ENCODE data around the gene SOCS2.

SOCS2 gene

GRCh38 chr12:93568091-93568490 lies 4.4 kb upstream of the SOCS2 start:
- DNase-seq: no peak

GRCh38 chr12:93569301-93569655 lies 3.2 kb upstream of the SOCS2 start:
- no peak for DNase-seq

- peak; percentile 68 to 83 for DNase-seq
Measured at GRCh38 chr12:93569656-93570551, 2.6 kb upstream of the SOCS2 start.

- DNase-seq: peak; percentile 75 to 87
Measured at GRCh38 chr12:93570552-93571364, 1.7 kb upstream of the SOCS2 start.

GRCh38 chr12:93571365-93571924 lies 1.0 kb upstream of the SOCS2 start:
- DNase-seq: peak; percentile 66 to 72

GRCh38 chr12:93572712-93573551 lies 457 bp downstream of the SOCS2 start:
- no peak for DNase-seq

- DNase-seq: peak in 1 of 2 experiments; percentile 13
Measured at GRCh38 chr12:93573552-93574223, 1.2 kb downstream of the SOCS2 start.

GRCh38 chr12:93577222-93577621 lies 4.7 kb downstream of the SOCS2 start:
- DNase-seq: no peak

- DNase-seq: no peak
Measured at GRCh38 chr12:93578221-93578620, 5.7 kb downstream of the SOCS2 start.

- DNase-seq: no peak
Measured at GRCh38 chr12:93580682-93581081, 8.2 kb downstream of the SOCS2 start.

GRCh38 chr12:93581370-93581769 lies 8.9 kb downstream of the SOCS2 start:
- no peak for DNase-seq

GRCh38 chr12:93582351-93582750 lies 9.9 kb downstream of the SOCS2 start:
- no peak for DNase-seq

GRCh38 chr12:93583627-93584392 lies 11.3 kb downstream of the SOCS2 start:
- no peak for DNase-seq

- no peak for DNase-seq
Measured at GRCh38 chr12:93585247-93585646, 12.8 kb downstream of the SOCS2 start.

GRCh38 chr12:93587611-93588010 lies 15.1 kb downstream of the SOCS2 start:
- no peak for DNase-seq

GRCh38 chr12:93589081-93589480 lies 16.6 kb downstream of the SOCS2 start:
- DNase-seq: peak in 1 of 2 experiments; percentile 31

- peak in 1 of 2 experiments; percentile 44 for DNase-seq
Measured at GRCh38 chr12:93591137-93591868, 18.8 kb downstream of the SOCS2 start.

GRCh38 chr12:93592641-93593406 lies 20.3 kb downstream of the SOCS2 start:
- DNase-seq: no peak

- DNase-seq: no peak
Measured at GRCh38 chr12:93593843-93594242, 21.4 kb downstream of the SOCS2 start.

All from SW 1271 (cell line).